Daoy (cell line): ENCODE data around the gene WRNIP1. TPM values are rescaled to one million over a fixed set of nuclear protein-coding genes. Genes with fewer than 3 reads are reported as not detected.

ENCODE experiments used
- DNase-seq: peaks from one replicate; pipeline ENCODE4 v3.0.0-alpha.2; 2015; ENCODE audit warnings: low read depth
- total RNA-seq: library from RNA; depleted of rRNA; stranded (reverse); fragments of >200 nt; shearing (Covaris generic); gene quantifications from 2 replicates; pipeline ENCODE4 v1.2.3, GENCODE V29; 2014; rRNA removed

The WRNIP1 gene
- 92.2 and 92.7 TPM in 2 replicates for total RNA-seq

DNA sequence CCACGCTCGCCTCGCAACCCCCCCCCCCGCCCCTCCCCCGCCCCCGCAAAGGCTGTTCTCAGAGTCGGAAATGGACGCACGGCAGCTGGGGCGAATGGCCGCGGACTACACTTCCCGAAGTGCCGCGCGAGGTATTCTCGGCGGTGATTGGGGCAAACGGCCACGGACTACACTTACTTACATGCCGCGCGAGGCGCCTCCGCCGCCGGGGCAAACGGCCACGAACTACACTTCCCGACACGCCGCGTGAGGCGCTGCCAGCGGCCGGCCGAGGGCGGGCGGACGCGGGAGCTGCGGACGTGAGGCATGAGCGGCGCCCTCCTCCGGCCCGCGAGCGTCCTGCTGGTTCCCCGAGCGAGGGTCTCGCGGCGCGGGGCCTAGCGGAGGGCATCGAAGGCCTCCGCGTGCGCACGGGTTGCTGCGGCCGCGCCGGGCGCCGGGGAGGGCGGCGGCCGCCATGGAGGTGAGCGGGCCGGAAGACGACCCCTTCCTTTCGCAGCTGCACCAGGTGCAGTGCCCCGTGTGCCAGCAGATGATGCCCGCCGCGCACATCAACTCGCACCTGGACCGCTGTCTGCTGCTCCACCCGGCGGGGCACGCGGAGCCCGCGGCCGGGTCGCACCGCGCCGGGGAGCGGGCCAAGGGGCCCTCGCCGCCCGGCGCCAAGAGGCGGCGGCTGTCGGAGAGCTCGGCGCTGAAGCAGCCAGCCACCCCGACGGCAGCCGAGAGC lies at the start of gene WRNIP1:
Gene WRNIP1, plus strand, starts transcription at position 228 of the 730 bp plus-strand sequence. Its CDS starts 230 bp downstream, at position 458.
- peak; percentile 100 for DNase-seq

DNA sequence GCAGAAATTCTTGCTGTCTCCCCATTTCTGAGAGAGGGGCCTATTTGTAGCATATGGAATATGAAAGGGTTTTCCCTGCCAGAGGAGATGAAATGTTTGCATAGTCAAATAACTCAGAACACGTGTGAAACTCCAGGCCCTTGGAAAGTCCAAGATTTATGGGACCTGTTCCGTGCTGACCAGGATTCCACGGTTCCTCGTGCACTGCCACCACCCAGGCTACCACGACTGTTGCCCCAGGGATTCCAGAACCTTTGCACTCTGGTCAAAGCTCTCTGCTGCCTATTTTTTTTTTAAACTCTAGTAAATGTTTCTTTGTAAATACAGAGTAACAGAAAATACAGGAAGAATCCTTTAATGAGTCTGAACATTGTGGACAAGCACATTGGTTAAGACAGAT lies 49.5 kb upstream of the WRNIP1 start:
- DNase-seq, result no peak

DNA sequence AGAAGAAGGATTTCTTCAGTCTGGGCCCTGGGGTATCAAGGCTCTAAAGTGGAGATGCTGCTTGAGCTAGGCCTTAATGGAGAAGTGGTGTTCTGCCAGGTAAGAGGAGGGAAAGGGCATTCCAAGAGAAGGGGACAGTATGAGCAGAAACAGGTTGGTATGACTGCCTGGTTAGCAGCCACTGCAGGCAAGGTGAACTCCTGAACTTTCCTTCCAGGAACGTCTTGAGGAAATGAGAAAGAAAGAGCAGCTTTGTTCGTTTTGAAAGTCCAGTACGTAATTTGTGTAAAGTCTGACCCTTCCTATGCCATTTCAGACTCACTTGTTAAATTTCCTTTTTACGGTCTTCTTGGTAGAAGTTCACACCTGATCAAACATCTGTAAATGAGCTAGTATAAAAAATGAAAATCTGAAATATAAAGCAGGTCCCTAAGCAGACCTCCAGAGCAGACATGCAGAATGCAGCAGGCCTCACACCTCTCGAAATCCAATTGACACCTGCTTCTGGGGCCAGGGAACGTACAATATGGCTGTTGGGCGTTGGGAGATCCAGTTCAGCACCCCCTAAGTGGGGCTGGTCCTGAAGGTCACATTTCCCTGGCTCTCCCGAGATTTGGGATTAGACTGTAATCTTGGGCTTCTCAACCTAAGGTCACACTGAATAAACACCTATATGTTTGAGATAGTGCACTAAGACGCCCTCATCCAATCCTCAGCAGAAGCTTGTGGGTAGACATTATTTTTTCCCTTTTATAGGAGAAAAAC lies 48.1 kb upstream of the WRNIP1 start:
- no peak for DNase-seq

DNA sequence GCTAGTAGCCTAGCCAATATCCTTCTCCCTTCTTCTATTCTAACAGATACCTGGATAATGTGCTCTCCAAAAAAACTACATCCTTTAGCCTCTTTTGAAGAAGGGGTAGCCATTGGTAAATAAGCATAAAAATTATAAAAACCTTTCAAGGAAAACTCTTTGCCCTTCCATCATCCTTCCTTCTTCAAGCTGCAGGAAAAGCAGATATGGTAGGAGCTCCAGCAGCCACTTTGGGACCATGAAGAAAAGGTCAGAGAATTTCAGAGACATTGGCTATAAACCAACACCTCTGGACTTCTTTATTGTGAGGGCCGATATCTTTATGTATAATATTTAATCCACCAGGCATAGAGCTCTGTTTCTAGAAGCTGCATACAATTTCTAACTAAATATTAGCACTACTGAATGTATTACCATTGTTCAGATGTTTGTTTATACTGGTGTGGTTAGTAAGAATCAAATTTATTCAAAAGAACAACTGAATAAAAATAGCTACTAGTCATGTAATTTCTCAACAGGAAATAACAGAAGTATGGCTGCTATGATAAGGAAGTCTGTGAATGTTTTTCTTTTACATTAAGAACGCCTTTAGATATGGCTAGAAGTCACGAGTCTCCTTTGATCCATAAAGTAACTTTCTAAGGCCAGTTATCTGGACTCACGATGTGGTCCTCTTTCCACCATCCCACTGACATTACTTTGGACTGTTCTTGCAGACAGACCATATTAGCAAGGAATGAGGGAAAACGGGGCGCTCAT lies 46.7 kb upstream of the WRNIP1 start:
- no peak for DNase-seq

DNA sequence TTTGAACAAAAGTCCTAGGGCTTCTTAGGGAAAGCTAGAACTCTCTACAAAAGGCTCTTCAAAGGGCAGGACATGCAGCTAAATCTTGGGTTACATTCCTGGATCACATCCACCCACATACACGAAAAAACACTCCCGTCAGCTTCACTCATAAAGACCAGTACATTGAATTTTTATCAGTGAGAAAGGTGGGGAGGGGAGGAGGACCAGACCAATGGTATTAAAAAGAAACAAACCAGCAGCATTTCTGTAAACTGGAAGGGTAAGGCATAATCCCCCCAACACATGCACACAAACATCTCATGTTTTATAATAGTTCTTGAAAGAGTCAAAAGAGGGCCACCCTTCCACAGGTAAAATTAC lies 46.1 kb upstream of the WRNIP1 start:
- no peak for DNase-seq

DNA sequence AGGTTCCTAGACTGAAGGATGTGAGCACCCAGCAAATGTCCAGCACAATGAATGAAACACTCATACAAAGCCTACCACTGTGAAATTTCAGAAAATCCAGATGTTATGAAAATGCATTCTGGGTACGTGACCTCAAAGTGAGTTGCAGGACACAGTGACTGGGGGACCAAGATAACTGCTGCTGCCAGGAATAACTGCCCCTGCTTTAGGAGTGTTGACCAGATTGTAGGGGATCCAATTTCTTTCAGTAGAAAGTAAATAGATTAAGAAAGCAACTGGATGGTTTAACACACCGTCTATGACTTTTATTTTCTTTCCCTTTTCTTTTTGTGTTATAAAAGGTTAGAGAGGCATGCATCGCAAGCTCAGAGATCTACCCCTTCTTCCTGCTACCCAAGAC lies 44.0 kb upstream of the WRNIP1 start:
- DNase-seq, result no peak

DNA sequence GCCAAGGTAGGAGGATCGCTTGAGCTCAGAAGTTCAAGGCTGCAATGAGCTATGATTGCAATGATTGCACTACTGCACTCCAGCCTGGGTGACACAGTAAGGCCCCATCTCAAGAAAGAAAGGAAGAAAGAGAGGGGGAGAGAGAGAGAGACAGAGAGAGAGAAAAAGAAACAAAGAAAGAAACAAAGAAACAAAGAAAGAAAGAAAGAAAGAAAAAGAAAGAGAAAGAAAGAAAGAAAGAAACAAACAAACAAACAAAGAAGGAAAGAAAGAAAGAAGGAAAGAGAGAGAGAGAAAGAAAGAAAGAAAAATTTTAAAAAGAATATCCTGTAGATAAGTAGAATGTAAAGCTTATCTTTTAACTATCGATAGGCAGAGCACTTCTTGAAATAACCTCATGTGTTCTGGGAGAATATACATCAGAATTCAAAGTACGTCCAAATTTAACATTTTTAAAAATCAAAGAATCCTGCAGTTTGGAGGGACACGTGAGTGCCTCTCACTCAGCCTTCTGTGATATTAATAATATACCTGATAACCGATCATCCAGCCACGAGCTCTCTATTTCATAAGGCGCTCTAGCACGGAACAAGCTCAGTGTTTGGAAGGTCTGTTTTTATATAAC lies 39.7 kb upstream of the WRNIP1 start:
- no peak for DNase-seq

DNA sequence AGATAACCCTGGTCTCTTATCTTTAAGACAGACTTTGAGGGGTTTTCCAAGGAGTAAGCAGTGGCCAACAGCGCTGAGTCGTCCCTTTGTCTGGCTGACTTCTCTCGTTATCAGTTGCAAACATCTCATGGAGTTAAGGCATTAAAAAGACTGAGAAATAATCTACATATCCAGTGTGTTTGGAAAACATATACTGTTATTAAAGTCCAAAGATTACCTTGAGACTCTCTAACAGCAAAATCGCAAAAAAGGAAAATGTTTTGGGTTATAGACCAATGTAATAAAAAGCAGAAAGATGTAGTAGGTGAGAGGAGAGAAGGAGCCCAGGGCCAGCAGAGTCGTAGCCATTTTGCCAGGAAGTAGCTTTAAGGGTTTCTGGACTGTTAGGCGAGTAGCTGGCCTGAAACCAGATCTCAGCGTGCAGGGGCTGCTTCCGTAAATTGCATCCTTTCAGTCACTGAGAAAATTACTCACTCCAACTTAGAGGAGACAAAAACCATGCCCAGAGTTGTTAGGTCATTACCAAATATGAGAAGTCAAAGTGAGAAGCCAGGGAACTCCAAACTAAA lies 39.1 kb upstream of the WRNIP1 start:
- peak; percentile 84 for DNase-seq

DNA sequence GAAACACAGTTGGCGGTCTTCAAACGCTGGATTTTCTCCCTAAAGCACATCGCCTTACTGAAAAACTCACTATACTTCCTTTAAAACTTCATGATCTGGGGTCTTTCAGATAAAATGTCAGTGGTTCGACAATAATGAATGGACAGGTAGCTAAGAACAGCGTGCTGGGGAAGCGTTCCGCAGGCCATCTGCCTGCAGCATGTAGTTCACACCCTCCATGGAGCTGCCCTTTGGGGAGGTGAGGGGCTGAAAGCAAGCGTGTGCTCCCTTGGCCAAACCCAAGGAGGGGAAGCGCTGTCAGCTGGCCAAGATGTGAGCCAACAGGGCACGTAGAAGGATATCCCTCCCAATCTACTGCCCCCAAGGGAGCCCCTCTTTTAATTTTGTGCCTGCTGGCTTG lies 35.3 kb upstream of the WRNIP1 start:
- DNase-seq, result no peak

DNA sequence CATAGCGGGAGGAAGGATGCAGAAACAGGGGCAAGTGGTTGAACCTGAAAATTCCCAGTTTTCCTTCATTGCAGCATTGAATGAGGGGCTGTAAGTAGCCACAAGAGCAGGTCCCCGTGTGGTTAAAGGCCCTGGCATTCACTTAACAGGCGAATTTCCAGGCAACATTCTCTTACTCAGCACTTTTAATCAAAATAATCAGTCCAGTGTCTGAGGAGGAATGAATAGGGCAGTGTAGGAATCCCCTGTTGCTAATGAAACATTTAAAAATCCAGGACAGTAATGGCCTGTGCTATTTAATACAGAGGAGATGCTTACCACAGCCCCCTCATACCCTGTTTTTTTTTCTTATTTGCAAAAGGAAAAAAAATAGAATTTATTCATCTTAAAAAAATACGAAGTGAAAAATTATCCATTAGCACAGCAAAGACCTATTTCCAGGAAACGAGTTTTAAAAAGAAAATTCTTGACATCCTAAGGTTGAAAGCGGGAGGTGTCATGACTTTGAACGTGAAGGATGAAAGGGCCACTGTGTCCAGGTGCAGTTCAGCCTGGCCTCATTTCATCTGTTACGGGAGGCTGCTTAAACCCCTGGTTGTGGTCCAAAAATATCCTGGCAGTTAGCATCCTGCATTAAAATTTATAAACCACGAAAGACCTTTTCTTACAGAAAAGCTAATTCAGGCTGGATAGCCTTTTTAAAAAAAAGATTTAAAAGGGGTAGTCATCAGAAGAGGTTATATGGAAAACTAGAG lies 34.7 kb upstream of the WRNIP1 start:
- no peak for DNase-seq

DNA sequence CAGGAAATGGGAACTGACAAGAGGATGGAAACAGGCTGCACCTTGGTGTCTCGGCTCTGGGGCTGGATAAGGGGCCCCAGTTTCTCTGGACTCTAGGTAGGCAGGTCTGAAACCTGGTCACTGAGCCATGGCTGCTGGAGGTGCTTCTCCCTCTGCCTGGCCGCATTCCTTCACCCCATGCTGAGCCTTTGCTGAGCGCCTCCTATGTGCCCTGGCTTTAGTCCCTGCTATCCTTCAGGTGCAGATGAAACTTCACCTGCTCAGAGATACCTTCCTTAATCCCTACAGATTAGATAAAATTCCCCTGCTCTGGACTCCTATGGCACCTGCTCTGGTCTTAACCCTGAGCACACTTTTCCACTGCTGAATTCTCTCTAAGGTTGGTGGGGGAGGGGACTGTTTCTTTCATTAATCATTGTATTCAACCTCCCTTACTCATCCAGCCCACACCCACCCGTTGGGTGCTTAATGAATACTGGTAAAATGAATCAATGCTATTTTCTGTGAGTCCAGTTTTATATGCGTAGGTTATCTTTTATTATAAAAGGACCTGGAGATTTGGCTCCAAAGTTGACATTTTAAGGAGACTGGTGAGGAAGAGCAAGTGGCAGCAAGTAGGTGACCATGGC lies 33.8 kb upstream of the WRNIP1 start:
- DNase-seq, result peak; percentile 20

DNA sequence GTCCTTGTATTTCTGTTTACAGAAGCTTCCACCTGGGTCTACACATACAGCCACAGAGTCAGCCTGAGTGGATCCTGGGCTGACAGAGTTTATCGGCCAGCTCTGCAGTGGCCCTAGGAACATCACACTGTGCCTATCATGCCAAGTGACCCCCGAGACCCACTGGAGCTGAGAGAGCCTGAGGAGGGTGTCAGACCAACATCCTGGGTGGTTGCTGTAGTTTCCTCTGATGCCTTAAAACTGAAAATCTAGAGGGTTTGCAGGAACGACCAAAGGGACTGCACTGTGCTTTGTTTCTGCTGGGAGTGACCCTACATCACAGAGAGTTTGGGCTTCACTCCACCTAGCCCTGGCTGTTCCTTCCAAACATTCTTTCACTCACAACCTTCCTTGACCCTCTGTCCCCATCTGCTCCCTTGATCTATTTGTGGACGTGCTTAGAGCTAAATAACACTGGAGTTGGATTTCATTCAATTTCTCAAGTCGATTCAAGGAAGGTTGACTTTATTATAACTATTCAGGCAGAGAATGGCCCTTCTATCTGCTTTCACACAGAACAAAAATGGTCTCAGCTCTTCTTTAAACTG lies 32.6 kb upstream of the WRNIP1 start:
- no peak for DNase-seq

DNA sequence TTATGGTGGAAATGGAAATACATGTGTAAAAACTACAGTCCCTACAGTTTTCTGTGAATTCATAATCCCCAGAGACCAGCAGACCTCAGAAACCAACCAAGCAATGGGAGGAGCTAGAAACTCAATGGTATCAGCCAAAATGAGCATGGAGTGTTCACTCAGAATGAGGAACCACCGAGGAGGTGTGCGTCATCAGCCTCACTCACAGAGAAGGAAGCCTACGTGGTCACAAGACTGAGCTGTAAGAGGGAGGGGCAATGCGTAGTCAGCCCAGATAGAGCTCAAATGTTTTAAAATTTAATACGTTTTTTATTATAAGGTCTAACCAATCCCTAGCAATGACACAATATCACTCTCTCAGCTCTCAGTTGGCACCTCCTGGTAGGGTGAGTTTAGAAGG lies 31.9 kb upstream of the WRNIP1 start:
- peak; percentile 59 for DNase-seq

DNA sequence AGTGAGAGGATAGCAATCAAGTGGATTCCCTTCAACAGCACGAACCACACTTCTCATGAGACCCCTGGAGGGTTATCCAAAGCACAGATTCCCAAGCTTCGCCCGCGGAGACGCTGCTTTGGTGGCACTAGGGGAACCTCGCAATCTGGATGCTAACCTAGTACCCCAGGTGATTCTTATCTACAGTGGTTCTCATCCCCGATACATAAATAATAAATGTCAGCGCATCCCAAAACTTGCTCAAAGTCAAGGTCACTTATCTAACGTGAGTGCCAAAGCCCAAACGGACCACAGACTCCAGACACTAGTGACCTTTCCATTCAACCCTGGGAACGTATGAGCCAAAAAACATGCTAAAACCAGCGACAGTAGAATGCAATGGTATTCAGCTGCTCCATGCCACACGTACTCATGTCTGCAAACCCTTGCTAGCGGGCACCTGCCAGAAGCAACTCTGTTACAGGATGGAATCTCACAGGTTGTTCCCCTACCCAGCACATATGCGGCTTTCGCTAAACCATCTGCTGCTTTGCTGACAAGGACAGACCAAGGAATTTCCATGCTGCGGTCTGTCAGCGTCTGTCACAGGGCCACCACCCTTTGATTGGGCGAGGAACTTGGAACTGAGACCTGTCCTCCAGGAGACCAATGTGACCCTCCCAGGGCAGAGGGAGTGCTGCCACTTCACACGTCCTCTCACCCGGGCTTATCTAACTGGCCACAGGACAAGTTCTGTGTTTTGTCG lies 31.3 kb upstream of the WRNIP1 start:
- no peak for DNase-seq

DNA sequence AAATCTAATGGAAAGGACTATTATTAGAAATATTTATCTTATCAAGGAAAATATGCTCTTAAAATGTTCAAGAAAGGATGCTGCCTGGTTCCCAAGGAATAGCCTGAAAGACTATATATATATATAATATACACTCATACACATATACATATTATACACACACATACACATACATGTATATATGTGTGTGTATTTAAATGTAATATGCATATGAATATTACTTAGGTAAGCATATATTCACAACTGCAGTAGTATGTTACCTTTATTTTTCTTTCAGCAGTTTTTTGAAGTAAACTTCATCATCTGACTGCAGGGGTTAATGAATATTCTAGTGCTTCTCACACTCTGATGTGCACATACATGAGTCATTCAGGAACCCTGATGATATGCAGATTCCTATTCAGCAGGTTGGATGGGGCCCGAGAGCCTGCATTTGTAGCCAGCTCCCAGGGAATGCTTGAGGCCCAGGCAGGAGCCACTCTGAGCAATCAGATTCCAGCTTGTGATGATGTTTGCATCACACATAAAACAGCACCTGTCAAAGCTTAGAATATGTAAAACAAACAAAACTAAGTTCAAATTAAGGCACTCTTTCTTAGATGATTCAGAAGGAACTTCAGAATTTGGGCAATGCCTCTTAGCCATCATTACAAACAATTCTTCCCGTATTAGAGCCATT lies 30.6 kb upstream of the WRNIP1 start:
- DNase-seq, result no peak

DNA sequence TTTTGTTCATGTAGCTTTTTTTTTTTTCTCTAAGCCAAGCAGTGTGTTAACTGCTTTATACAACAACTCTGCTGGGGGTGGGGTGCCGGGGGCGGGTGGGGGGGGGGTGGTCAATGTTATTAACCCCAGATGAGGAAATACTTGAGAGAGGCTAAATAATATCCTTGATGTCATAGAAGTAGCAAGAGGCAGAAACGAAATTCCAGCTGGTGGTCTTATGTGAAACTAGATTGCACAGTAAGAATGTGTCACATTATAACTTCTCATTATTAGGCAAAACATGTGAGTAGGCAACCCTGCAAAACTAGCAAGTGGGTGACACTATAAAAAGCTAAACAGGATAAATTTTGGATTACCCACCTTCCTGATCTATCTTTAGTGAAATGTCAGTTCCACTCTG lies 27.3 kb upstream of the WRNIP1 start:
- DNase-seq, result no peak

DNA sequence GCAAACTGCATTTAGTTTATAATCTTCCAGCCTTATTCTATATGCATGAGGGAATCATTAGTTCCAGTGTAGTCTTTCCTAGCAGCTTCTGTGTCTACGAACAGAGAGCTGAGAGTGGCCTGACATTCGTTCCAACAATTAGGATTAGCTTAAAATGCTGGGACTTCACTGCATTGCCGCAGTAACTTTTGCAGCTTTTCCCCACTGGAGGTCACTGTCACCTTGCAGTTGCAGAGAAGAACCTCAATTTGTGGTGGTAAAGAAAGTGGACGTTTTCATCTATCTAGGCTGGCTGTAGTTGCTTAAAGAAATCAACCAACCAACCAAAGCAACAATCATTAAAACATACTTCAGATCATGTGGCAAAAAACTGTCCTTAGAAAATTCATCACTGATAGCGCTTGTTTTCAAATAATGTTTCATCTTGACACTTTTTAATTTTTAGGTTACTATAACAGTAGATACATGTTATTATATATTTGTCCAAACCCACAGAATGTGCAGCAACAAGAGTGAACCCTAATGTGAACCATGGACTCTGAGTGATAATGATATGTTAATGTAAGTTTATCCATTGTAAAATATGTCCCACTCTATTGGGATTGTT lies 26.7 kb upstream of the WRNIP1 start:
- DNase-seq, result peak; percentile 61

DNA sequence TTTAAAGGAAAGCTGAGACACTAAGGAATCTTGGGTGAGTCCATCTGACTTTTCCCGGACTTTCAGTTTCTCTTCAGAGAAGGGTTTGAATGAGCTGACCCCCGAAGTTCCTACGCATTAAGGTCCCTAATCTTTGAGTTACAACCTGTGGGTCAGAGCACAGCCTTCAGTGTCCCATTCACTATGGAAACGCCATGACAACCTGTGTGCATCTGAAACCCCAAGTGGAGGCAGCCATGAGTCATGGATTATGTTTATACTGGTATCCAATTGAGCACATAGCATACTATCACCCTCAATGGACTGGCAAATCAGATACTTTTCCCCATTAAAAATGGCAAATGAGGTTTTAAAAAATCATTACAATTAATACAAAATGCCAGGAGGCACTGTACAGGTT lies 25.9 kb upstream of the WRNIP1 start:
- DNase-seq, result peak; percentile 85
